ENCODE results near the gene ARRB2.

DNA sequence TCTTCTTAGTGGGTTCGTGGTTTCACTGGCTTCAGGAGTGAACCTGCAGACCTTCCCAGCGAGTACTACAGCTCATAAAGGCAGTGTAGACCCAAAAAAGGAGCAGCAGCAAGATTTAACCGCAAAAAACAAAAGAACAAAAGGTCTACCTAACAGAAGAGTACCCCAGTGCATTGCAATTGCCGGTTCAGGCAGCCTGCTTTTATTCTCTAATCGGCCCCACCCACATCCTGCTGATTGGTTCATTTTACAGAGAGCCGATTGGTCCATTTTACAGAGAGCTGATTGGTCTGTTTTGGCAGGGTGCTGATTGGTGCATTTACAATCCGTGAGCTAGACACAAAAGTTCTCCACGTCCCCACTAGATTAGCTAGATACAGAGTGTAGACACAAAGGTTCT, 2.0 kb upstream of the ARRB2 start:
- TF ChIP-seq SP1 (IDR thresholded peaks at IDR 0.05) (no peak), FOXK2 (IDR thresholded peaks at IDR 0.05) (no peak), ZNF384 (IDR thresholded peaks at IDR 0.05) (no peak), LEF1 (IDR thresholded peaks at IDR 0.05; ENCODE audit: borderline replicate concordance) (no peak), FOXM1 (IDR thresholded peaks at IDR 0.05; ENCODE audit: borderline replicate concordance) (no peak), FOXA1 (IDR thresholded peaks at IDR 0.05) (no peak), ELF4 (IDR thresholded peaks at IDR 0.05) (no peak)
- TF ChIP-seq, protein P1, sequence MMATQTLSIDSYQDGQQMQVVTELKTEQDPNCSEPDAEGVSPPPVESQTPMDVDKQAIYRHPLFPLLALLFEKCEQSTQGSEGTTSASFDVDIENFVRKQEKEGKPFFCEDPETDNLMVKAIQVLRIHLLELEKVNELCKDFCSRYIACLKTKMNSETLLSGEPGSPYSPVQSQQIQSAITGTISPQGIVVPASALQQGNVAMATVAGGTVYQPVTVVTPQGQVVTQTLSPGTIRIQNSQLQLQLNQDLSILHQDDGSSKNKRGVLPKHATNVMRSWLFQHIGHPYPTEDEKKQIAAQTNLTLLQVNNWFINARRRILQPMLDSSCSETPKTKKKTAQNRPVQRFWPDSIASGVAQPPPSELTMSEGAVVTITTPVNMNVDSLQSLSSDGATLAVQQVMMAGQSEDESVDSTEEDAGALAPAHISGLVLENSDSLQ (IDR thresholded peaks at IDR 0.05) = no peak

Data from HEK293T (cell line).